ENCODE results near the gene EVI2B.
"Not testable (repeated sequence)": the region's sequence is repeated elsewhere in the genome, so short reads cannot be mapped to it uniquely, and the experiment has no call there.

Gene EVI2B

DNA sequence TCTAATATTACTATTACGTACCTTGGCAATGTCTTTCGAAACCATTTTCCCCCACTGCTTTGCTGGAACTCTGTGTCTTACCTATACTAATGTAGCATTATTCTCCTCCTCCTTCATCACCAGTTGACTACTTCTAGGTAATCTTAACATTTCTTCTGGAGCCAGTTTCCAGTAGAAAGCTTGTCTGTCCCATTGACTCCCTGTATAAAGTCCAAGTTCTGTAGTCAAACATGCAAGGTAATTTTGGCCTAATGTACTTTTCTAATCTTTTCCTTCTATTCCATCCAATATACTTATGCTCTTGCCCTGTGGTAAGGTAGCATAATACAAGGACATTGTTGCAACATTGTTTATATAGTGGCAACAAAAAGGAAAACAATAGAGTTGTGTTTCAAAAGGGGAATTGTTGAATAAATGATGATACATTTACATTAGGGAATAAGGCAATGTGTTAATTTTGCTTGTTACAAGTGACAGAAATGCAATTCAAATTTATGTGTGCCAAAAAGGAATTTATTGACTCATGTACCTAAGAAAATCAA, 44.7 kb downstream of the EVI2B start:
- no peak for DNase-seq

DNA sequence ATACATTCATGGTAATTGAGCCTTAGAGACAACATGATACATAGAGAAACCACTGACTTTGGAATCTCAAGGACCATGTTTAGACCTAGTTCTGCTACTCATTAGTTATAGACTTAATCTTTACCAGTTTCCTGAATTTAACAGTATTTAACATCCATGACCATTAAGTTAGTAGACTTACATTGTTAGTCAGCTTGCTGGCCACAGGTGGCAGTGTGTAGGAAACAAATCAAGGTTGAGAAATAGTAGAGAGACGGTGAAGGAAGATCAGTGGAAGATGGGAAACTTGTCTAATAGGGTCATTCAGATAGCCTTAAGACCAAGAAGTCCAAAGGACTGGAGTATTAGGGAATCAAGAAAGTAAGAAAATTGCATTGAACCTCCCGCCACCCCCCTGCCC, 47.8 kb downstream of the EVI2B start:
- no peak for DNase-seq

DNA sequence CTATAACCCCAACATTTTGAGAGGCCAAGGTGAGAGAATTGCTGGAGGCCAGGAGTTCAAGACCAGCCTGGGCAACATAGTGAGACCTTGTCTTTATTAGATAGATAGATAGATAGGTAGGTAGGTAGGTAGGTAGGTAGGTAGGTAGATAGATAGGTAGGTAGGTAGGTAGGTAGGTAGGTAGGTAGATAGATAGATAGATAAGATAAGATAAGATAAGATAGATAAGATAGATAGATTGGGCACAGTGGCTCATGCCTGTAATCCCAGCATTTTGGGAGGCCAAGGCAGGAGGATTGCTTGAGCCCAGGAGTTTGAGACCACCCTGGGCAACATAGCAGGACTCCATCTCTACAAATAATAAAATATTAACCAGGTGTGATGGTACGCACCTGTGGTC, 50.9 kb downstream of the EVI2B start:
- DNase-seq: not testable (repeated sequence)

DNA sequence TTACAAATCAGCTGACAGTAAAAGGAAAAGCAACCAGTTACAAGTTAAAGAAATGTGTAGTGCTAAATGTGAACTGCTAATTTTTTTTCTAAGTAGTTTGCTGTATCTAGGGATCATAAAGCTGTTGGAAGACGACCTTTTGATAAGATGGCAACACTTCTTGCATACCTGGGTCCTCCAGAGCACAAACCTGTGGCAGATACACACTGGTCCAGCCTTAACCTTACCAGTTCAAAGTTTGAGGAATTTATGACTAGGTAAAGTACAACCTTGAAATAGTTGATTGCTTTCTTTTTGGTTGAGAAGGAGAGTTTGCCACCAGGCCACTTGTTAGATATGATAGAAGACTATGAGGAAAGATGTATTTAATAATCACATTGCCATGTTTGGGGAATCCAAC, 52.3 kb downstream of the EVI2B start:
- DNase-seq: no peak

DNA sequence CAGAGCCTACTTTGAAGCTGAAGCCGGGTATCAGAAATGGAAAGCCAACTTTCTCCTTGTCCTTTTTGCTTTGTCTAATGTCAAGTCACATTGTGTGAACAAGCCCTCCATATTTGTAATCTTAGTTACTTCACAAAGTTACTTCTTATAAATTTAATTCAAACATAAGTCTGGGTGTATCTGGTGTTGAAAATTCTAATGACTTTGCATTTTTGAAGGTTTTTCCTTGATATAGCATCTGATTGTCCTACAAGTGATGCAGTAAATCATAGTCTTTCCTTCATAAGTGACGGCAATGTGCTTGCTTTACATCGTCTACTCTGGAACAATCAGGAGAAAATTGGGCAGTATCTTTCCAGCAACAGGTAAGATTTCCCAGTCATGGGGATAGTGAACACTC, 53.7 kb downstream of the EVI2B start:
- no peak for DNase-seq

DNA sequence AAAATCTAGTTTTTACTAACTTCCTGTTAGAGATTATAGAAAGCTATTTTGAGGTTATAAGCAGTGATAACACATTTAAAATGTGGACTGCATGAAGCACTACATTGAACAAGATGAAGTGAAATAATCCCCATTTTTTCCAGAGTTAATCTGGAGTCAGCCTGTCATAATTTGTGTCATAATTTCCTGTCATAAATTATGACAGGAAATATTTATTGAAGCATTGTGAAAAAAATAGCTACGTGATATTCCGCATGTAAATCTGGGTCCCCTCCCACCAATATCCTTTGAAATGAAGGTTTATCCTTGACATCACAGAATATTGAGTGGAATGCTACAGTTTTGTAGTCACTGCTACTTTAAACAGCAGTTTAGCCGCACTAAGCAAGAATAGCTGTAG, 56.9 kb downstream of the EVI2B start:
- no peak for DNase-seq

DNA sequence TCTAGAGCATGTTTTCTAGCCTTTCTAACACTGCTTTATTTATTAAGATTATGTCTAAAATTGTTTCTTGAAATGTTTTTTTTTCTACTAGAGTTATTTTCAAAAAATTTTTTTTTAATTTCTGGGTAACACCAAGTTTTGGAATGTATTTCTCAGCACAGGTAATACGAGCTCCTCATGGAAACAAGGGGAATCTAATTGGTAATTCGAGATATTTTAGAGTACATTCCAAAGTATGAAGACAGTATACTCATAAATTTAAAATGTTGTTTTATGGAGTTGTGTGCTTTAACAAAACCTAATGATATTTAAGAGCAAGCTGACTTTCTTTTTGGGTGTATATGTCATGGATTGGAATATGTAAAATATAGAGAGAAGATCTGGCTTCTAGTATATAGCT, 59.2 kb downstream of the EVI2B start:
- no peak for DNase-seq
